ENCODE results near the gene FBXO7. TPM values are rescaled to one million over a fixed set of nuclear protein-coding genes. Genes with fewer than 3 reads are reported as not detected.
"Not testable (repeated sequence)": the region's sequence is repeated elsewhere in the genome, so short reads cannot be mapped to it uniquely, and the experiment has no call there.

Gene FBXO7
- total RNA-seq, 2 experiments from 2014 or later, result 93.5 to 101 TPM

DNA sequence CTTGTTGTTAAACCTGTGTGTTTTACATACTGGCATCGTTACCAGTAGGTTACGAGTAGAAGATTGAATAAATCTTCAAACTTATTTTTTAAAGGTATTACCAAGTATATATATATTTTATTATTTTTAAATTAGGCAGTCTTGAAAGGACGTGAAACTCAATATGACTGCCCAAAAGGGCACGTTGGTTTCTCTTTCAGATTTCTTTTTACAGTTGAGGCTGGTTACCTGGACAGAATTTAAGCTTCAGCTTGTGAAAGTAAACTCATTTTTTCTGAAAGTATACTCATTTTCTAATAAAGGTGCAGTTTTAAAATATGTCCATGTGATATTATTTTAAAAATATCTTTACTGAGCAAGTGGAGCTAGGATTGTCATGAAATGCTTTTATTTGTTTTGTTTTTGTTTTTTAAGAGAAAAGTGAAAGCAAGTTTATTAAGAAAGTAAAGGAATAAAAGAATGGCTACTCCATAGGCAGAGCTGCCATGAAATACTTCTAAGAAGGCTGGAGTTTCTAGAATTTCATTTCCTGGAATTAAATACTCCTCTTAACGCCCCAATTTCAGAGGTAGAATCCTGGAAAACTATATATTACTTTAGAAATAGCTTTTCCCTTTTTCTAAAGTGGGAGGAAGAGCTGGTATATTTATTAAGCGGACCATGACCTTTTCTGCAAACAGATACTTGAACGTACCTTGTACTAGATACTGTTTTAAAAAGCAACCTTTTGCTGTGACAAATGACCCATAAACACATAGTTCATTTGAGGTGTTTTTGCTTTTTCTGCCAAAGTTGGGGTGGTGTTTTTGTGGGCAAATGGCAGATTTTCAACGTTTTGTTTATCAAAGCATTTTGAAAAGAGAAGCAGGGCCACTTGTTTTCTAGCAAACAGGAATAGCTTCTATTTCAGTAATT lies 1.9 kb downstream of the FBXO7 start:
- DNase-seq, result no peak
- peak overlapping the region; percentile 94 for H3K4me3 Mint-ChIP-seq
- POLR2A ChIA-PET, result interaction anchor here (3.8 kb wide), 1 partner anchor 65 kb away, joined by 30 read pairs; the partner anchor contains the start of gene RTCB

DNA sequence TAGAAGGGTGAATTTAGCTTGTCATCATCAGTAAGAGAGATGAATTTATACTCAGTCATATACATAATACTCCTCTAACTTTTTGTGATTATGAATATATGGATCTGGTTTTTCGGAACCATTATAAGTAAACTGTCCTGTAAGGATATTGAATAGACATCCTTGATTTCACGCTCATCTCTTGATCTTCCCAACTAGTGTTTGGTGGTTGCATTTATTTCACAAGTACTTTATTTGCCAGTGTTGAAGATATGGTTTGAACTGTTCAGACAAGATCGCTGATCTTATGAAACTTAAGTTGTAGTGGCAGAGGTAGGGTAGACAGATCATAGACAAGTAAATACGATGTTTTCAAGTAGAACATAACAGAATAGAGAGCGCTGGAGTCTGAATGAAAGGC lies 3.0 kb downstream of the FBXO7 start:
- ATAC-seq (ENCODE audit: low read depth), result no peak
- DNase-seq, result no peak
- peaks cover 14% of the 10 kb centered on the region for H3K36me3 Mint-ChIP-seq
- H3K27me3 Mint-ChIP-seq, result no peaks in the 10 kb centered on the region
- POLR2A ChIA-PET, result no interaction called here
- no peak overlapping the region for H3K4me3 Mint-ChIP-seq
- peaks cover 32% of the 10 kb centered on the region for H3K4me1 Mint-ChIP-seq
- H3K27ac Mint-ChIP-seq, result no peak overlapping the region
- H3K9me3 Mint-ChIP-seq, result no peaks in the 10 kb centered on the region

More for the DNA sequence above, 1.9 kb downstream of the FBXO7 start:
- Mint-ChIP-seq H3K9me3 (no peaks in the 10 kb centered on the region), H3K4me1 (peaks cover 28% of the 10 kb centered on the region), H3K36me3 (peaks cover 14% of the 10 kb centered on the region), H3K27ac (peak overlapping the region; percentile 93), H3K27me3 (no peaks in the 10 kb centered on the region)
- no peak for ATAC-seq (ENCODE audit: low read depth)

- peaks cover 27% of the 10 kb centered on the region for H3K4me1 Mint-ChIP-seq
- H3K27ac Mint-ChIP-seq; H3K27me3 Mint-ChIP-seq; H3K4me3 Mint-ChIP-seq; DNase-seq; POLR2A ChIA-PET; ATAC-seq (ENCODE audit: low read depth); H3K9me3 Mint-ChIP-seq: not testable (repeated sequence)
- peaks cover 14% of the 10 kb centered on the region for H3K36me3 Mint-ChIP-seq
Measured at GRCh38 chr22:32478552-32478951, 3.9 kb downstream of the FBXO7 start.

- no peak for ATAC-seq (ENCODE audit: low read depth)
- Mint-ChIP-seq H3K27ac (no peak overlapping the region), H3K4me3 (no peak overlapping the region)
Measured at GRCh38 chr22:32478994-32479393, 4.4 kb downstream of the FBXO7 start.

GRCh38 chr22:32480238-32480637 lies 5.6 kb downstream of the FBXO7 start:
- Mint-ChIP-seq H3K27me3 (no peaks in the 10 kb centered on the region), H3K4me3 (no peak overlapping the region), H3K4me1 (peaks cover 23% of the 10 kb centered on the region), H3K36me3 (peaks cover 18% of the 10 kb centered on the region), H3K27ac (peak overlapping the region; percentile 22), H3K9me3 (no peaks in the 10 kb centered on the region)
- ATAC-seq (ENCODE audit: low read depth), result no peak
- POLR2A ChIA-PET, result interaction anchor here (0.7 kb wide), 1 partner anchor 1060 kb away, joined by 4 read pairs; no protein-coding TSS in a partner anchor
- DNase-seq, result no peak

More at GRCh38 chr22:32478994-32479393, 4.4 kb downstream of the FBXO7 start:
- POLR2A ChIA-PET, result no interaction called here
- DNase-seq, result no peak
- no peaks in the 10 kb centered on the region for H3K9me3 Mint-ChIP-seq
- H3K4me1 Mint-ChIP-seq, result peaks cover 23% of the 10 kb centered on the region
- H3K27me3 Mint-ChIP-seq, result no peaks in the 10 kb centered on the region
- H3K36me3 Mint-ChIP-seq, result peaks cover 14% of the 10 kb centered on the region

- Mint-ChIP-seq H3K9me3 (no peaks in the 10 kb centered on the region), H3K4me1 (peaks cover 26% of the 10 kb centered on the region), H3K4me3 (no peak overlapping the region), H3K27me3 (no peaks in the 10 kb centered on the region), H3K36me3 (peaks cover 25% of the 10 kb centered on the region), H3K27ac (no peak overlapping the region)
- POLR2A ChIA-PET, result no interaction called here
- no peak for DNase-seq
- ATAC-seq (ENCODE audit: low read depth), result peak; percentile 60
Measured at GRCh38 chr22:32482708-32483107, 8.1 kb downstream of the FBXO7 start.

- H3K27ac Mint-ChIP-seq, result no peak overlapping the region
- no peak overlapping the region for H3K4me3 Mint-ChIP-seq
- DNase-seq (no peak), ATAC-seq (ENCODE audit: low read depth) (no peak)
- H3K27me3 Mint-ChIP-seq, result no peaks in the 10 kb centered on the region
- no peaks in the 10 kb centered on the region for H3K9me3 Mint-ChIP-seq
- peaks cover 31% of the 10 kb centered on the region for H3K36me3 Mint-ChIP-seq
- POLR2A ChIA-PET, result interaction anchor here (0.6 kb wide), 1 partner anchor 12 kb away, joined by 3 read pairs; no protein-coding TSS in a partner anchor
- H3K4me1 Mint-ChIP-seq, result peaks cover 7% of the 10 kb centered on the region
Measured at GRCh38 chr22:32486656-32487390, 12.2 kb downstream of the FBXO7 start.

GRCh38 chr22:32487461-32487860 lies 12.8 kb downstream of the FBXO7 start:
- no peak for ATAC-seq (ENCODE audit: low read depth)
- Mint-ChIP-seq H3K36me3 (peaks cover 31% of the 10 kb centered on the region), H3K27me3 (no peaks in the 10 kb centered on the region), H3K27ac (no peak overlapping the region), H3K4me3 (no peak overlapping the region), H3K9me3 (no peaks in the 10 kb centered on the region), H3K4me1 (peaks cover 5% of the 10 kb centered on the region)
- DNase-seq, result no peak
- POLR2A ChIA-PET, result no interaction called here

DNA sequence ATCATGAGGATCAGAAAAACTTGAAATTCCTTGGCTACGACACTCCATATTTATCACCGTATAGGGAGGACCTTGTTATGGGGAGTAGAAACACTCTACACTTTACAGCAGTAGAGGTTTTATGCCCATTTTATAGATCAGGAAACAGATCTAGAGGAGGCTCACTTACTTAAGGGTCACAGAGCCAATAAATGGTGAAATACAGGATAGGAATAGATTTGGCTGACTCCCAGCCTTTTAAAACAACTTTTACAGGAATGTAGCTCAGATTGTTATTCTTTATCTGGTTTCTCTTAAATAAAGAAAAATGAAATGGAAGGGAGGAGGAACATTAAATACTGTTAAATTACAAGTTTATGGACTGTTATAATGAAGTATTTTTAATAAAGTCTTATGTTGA lies 14.8 kb downstream of the FBXO7 start:
- H3K27me3 Mint-ChIP-seq, result no peaks in the 10 kb centered on the region
- ATAC-seq (ENCODE audit: low read depth) (no peak), DNase-seq (no peak)
- no peaks in the 10 kb centered on the region for H3K9me3 Mint-ChIP-seq
- H3K27ac Mint-ChIP-seq, result no peak overlapping the region
- POLR2A ChIA-PET, result no interaction called here
- H3K4me3 Mint-ChIP-seq, result no peak overlapping the region
- H3K4me1 Mint-ChIP-seq, result peaks cover 5% of the 10 kb centered on the region
- peaks cover 38% of the 10 kb centered on the region for H3K36me3 Mint-ChIP-seq

GRCh38 chr22:32490279-32490678 lies 15.7 kb downstream of the FBXO7 start:
- Mint-ChIP-seq H3K4me3 (no peak overlapping the region), H3K4me1 (peaks cover 5% of the 10 kb centered on the region), H3K27me3 (no peaks in the 10 kb centered on the region), H3K36me3 (peaks cover 39% of the 10 kb centered on the region), H3K27ac (no peak overlapping the region), H3K9me3 (no peaks in the 10 kb centered on the region)
- POLR2A ChIA-PET, result no interaction called here
- no peak for DNase-seq
- ATAC-seq (ENCODE audit: low read depth), result no peak

- no peak overlapping the region for H3K4me3 Mint-ChIP-seq
- ATAC-seq (ENCODE audit: low read depth) (no peak), DNase-seq (no peak)
- H3K27ac Mint-ChIP-seq, result no peak overlapping the region
- H3K4me1 Mint-ChIP-seq, result peaks cover under 1% of the 10 kb centered on the region
- POLR2A ChIA-PET, result no interaction called here
- peaks cover 42% of the 10 kb centered on the region for H3K36me3 Mint-ChIP-seq
- H3K9me3 Mint-ChIP-seq, result no peaks in the 10 kb centered on the region
- no peaks in the 10 kb centered on the region for H3K27me3 Mint-ChIP-seq
Measured at GRCh38 chr22:32492111-32492510, 17.5 kb downstream of the FBXO7 start.

DNA sequence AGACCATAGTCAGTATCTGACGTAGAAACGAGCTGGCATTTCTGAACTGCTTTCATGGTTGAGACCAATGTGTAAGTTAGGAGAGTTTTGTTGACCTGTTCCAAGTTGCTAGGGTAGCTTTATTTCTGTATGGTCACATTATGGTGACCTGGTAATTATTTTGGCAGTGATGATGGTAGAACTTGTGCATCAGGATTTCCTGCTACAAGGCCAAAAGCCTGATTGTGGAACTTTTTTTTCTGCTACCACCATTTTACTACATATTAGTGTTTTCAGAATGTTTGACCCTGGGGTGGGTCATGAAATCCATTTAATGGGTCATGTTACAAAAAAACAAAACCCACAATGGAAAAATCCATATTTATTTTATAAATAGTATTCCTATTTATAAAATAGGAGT lies 18.9 kb downstream of the FBXO7 start:
- ATAC-seq (ENCODE audit: low read depth) (no peak), DNase-seq (no peak)
- H3K36me3 Mint-ChIP-seq, result peaks cover 42% of the 10 kb centered on the region
- no peaks in the 10 kb centered on the region for H3K9me3 Mint-ChIP-seq
- no peaks in the 10 kb centered on the region for H3K27me3 Mint-ChIP-seq
- no peak overlapping the region for H3K27ac Mint-ChIP-seq
- POLR2A ChIA-PET, result no interaction called here
- no peaks in the 10 kb centered on the region for H3K4me1 Mint-ChIP-seq
- H3K4me3 Mint-ChIP-seq, result no peak overlapping the region

- peaks cover 39% of the 10 kb centered on the region for H3K36me3 Mint-ChIP-seq
- H3K4me3 Mint-ChIP-seq, result no peak overlapping the region
- H3K27ac Mint-ChIP-seq, result no peak overlapping the region
- no peaks in the 10 kb centered on the region for H3K4me1 Mint-ChIP-seq
- POLR2A ChIA-PET, result no interaction called here
- ATAC-seq (ENCODE audit: low read depth) (no peak), DNase-seq (no peak)
- no peaks in the 10 kb centered on the region for H3K27me3 Mint-ChIP-seq
- H3K9me3 Mint-ChIP-seq, result no peaks in the 10 kb centered on the region
Measured at GRCh38 chr22:32494971-32495370, 20.4 kb downstream of the FBXO7 start.

GRCh38 chr22:32499666-32500065 lies 25.1 kb downstream of the FBXO7 start:
- no peak overlapping the region for H3K27ac Mint-ChIP-seq
- peaks cover 30% of the 10 kb centered on the region for H3K36me3 Mint-ChIP-seq
- ATAC-seq (ENCODE audit: low read depth), result no peak
- no peaks in the 10 kb centered on the region for H3K27me3 Mint-ChIP-seq
- no peaks in the 10 kb centered on the region for H3K4me1 Mint-ChIP-seq
- POLR2A ChIA-PET, result no interaction called here
- no peaks in the 10 kb centered on the region for H3K9me3 Mint-ChIP-seq
- DNase-seq, result no peak
- no peak overlapping the region for H3K4me3 Mint-ChIP-seq

Data from activated naive CD8-positive, alpha-beta T cell treated with anti-CD3 and anti-CD28 coated beads, Interleukin-2, amount 10 ng/mL, durations not matched to agents 7 days and 5 days (primary cell).